BJ (cell line): Measurements from ENCODE around the gene MASP1. TPM values are rescaled to one million over a fixed set of nuclear protein-coding genes. Genes with fewer than 3 reads are reported as not detected.
"Not testable (repeated sequence)": the region's sequence is repeated elsewhere in the genome, so short reads cannot be mapped to it uniquely, and the experiment has no call there.

ENCODE experiments used
- CTCF ChIA-PET: fragments of 350-600 bp; formaldehyde crosslinking; extraction: SDS; loops from one replicate; lab custom pipeline; 2021; ENCODE audit warnings: antibody characterized with exemption, inconsistent platforms; lab: Yijun Ruan, JAX
- POLR2A ChIA-PET: fragments of 300-600 bp; sonication (Branson Sonifier 250); formaldehyde crosslinking; extraction: SDS; loops from one replicate; lab custom pipeline; 2021; ENCODE audit warnings: antibody characterized with exemption; lab: Charles Lee
- DNase-seq: peaks from one replicate; pipeline ENCODE4 v3.0.0-alpha.2; 2011; ENCODE audit warnings: low read depth
- H3K27me3 ChIP-seq: 2 replicates; pipeline ENCODE4 v1.6.0; 2011; ENCODE audit warnings: low read length; ENCODE audit not compliant: control insufficient read depth, insufficient read depth
- H3K36me3 ChIP-seq: 2 replicates; pipeline ENCODE4 v1.5.1; 2011; ENCODE audit warnings: low read length; ENCODE audit not compliant: control insufficient read depth, insufficient read depth
- H3K4me3 ChIP-seq: 2 replicates; pipeline ENCODE4 v1.5.1; 2011; ENCODE audit warnings: low read depth, mild to moderate bottlenecking, control low read depth, low read length
- polyA plus RNA-seq: library from polyadenylated mRNA; depleted of rRNA; stranded (reverse); fragments of >200 nt; gene quantifications from 2 replicates; pipeline ENCODE4 v1.2.3, GENCODE V29; 2011
- TF ChIP-seq, protein P1 (sequence below): IDR thresholded peaks from 2 replicates; pipeline ENCODE4 v1.5.1; 2011; ENCODE audit warnings: low read depth, mild to moderate bottlenecking, control low read depth, inconsistent platforms, low read length, moderate library complexity; ENCODE audit not compliant: insufficient read depth

MASP1 gene
- polyA plus RNA-seq, 1 experiment: 321 TPM

DNA sequence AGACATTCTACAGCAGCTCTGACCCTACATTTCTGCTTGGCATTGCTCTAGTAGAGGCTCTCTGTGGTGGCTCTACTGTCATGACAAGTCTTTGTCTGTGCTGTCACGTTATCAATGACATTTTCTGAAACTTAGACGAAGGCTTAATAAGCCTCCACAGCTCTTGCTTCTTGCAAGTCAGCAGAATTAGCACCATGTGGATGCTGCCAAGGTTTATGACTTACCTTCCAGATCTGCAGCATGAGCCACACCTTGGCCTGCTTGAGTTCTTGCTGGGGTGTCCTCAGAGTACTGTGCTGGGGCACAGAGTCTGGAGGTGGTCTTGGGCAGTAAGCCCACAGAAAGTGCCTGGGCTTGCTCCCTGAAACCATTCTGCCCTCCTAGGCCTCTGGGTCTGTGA is 84.5 kb downstream of the MASP1 start:
- Histone ChIP-seq H3K4me3 (no peak overlapping the region), H3K36me3 (no peaks in the 10 kb centered on the region), H3K27me3 (no peaks in the 10 kb centered on the region)
- ChIA-PET POLR2A (interaction anchor here (0.6 kb wide), 1 partner anchor 22 kb away, joined by 9 read pairs; no protein-coding TSS in a partner anchor), CTCF (interaction anchor here (0.9 kb wide), 1 partner anchor 20 kb away, joined by 3 read pairs; no protein-coding TSS in a partner anchor)
- DNase-seq: no peak
- TF ChIP-seq, protein P1, sequence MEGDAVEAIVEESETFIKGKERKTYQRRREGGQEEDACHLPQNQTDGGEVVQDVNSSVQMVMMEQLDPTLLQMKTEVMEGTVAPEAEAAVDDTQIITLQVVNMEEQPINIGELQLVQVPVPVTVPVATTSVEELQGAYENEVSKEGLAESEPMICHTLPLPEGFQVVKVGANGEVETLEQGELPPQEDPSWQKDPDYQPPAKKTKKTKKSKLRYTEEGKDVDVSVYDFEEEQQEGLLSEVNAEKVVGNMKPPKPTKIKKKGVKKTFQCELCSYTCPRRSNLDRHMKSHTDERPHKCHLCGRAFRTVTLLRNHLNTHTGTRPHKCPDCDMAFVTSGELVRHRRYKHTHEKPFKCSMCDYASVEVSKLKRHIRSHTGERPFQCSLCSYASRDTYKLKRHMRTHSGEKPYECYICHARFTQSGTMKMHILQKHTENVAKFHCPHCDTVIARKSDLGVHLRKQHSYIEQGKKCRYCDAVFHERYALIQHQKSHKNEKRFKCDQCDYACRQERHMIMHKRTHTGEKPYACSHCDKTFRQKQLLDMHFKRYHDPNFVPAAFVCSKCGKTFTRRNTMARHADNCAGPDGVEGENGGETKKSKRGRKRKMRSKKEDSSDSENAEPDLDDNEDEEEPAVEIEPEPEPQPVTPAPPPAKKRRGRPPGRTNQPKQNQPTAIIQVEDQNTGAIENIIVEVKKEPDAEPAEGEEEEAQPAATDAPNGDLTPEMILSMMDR: no peak

DNA sequence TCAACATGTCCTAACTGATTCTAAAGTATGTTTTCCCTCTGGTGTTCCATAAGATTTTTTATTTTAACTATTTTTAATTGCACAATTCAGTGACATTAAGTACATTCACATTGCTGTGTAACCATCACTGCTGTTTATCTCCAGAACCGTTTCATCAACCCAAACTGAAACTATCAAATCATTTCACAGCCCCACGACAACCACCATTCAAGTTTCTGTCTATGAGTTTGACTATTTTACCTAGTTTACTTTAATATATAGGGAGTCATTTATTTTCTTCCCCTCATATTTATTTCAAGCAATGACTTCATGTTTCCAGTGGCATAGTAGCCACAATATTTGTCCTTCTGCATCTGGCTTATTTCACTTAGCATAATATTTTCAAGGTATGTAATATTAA is 85.9 kb downstream of the MASP1 start:
- POLR2A ChIA-PET: no interaction called here
- no peak overlapping the region for H3K4me3 ChIP-seq
- CTCF ChIA-PET: no interaction called here
- TF ChIP-seq, protein P1: no peak
- H3K36me3 ChIP-seq: no peaks in the 10 kb centered on the region
- no peaks in the 10 kb centered on the region for H3K27me3 ChIP-seq
- DNase-seq: no peak

DNA sequence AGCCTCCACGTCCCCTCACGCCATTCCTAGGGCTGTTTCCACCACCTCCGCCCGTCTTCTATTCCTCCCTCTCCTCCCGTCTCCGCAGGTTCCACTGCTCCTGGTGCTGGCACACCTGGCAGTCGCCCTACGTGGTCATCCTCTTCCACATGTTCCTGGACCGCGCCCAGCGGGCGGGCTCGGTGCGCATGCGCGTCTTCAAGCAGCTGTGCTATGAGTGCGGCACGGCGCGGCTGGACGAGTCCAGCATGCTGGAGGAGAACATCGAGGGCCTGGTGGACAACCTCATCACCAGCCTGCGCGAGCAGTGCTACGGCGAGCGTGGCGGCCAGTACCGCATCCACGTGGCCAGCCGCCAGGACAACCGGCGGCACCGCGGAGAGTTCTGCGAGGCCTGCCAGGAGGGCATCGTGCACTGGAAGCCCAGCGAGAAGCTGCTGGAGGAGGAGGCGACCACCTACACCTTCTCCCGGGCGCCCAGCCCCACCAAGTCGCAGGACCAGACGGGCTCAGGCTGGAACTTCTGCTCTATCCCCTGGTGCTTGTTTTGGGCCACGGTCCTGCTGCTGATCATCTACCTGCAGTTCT is 92.0 kb downstream of the MASP1 start:
- POLR2A ChIA-PET, DNase-seq, H3K4me3 ChIP-seq, H3K36me3 ChIP-seq, H3K27me3 ChIP-seq, CTCF ChIA-PET: not testable (repeated sequence)

DNA sequence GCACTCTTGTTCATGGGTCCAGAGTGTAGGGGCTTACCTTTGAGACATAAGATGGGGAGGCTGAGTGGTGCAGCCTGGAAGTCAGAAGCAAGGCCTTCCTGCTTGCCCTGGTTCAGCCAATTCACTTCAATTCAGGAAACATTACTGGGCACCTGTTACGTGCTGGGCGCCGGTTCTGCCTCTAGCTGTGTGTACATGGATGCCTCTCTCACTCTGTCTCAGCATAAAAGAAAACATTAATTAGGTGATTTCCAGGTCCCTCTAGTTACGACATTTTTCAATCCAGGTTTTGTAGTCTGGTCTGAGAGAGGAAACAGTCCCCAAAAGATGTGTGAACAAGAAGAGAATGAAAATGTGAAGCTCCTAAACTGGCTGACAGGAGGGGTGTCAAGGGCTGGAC is 93.0 kb downstream of the MASP1 start:
- no peaks in the 10 kb centered on the region for H3K27me3 ChIP-seq
- ChIA-PET POLR2A (no interaction called here), CTCF (interaction anchor here (1.0 kb wide), 1 partner anchor 9 kb away, joined by 3 read pairs; no protein-coding TSS in a partner anchor)
- TF ChIP-seq, protein P1: no peak
- H3K4me3 ChIP-seq: no peak overlapping the region
- H3K36me3 ChIP-seq: no peaks in the 10 kb centered on the region
- no peak for DNase-seq

DNA sequence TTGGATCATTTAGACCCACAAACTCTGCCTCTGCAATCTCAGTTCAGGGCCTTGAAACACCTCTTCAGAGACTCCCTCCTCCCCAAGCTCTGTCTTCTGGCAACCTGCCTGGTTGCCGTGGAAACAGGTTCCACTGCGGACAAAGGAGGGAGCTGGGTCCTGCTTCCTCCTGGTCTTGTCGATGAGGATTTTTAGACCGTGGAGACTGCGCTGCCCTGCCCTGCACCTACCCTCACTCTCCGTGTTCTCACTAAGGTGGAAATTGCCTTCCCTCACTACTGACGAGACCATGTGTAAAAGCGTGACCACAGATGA is 94.2 kb downstream of the MASP1 start, which contains the start of gene RTP1:
TSS of gene RTP1 (plus strand) at position 152 of the 315 bp plus-strand sequence. CDS start at position 182, 30 bp downstream.
- H3K4me3 ChIP-seq: no peak within 1 kb of the TSS
- TF ChIP-seq, protein P1: no peak
- no peaks in the 10 kb centered on the region for H3K36me3 ChIP-seq
- no peaks in the 10 kb centered on the region for H3K27me3 ChIP-seq
- POLR2A ChIA-PET: no interaction called here
- no peak for DNase-seq
- CTCF ChIA-PET: interaction anchor here (1.4 to 1.7 kb wide), 3 partner anchors 10 to 23 kb away, joined by 4 read pairs; no protein-coding TSS in a partner anchor
